HepG2 (cell line): Measurements from ENCODE around the gene PTPN18. TPM values are rescaled to one million over a fixed set of nuclear protein-coding genes. Genes with fewer than 3 reads are reported as not detected.

Source experiments
- ATAC-seq: fragments of 200-7000 bp; cut with Tn5 transposase; 3 replicates; pipeline ENCODE4 v1.9.1; 2020; ENCODE audit warnings: mild to moderate bottlenecking, moderate library complexity
- BruUV-seq: library from RNA; stranded (reverse); fragments of 400-500 nt; replicated peaks from 2 replicates; lab custom pipeline; 2021; lab: Mats Ljungman, UMichigan
- CTCF ChIA-PET: fragments of 300-600 bp; formaldehyde crosslinking; extraction: SDS; loops from one replicate; lab custom pipeline; 2021; ENCODE audit warnings: low total read pairs, inconsistent platforms, low intra/inter-chr PET ratio; lab: Yijun Ruan, JAX
- POLR2A ChIA-PET: fragments of 350-600 bp; sonication (Branson Sonifier 250); formaldehyde crosslinking; loops from one replicate; lab custom pipeline; 2020; ENCODE audit warnings: antibody characterized with exemption, inconsistent platforms; lab: Yijun Ruan, JAX
- DNase-seq: peaks from one replicate; pipeline ENCODE4 v3.0.0-alpha.2; 2015; ENCODE audit warnings: low spot score
- FAIRE-seq: peaks from 3 replicates; lab custom pipeline; 2011; peaks lifted over from hg19 to GRCh38; lab: Jason Lieb, UNC
- H2AFZ ChIP-seq: one replicate; pipeline ENCODE4 v1.6.1; 2011; ENCODE audit warnings: low read length, inconsistent platforms
- H3K27ac ChIP-seq: fragments of 300-600 bp; 3 replicates; pipeline ENCODE4 v1.8.0; 2011; ENCODE audit warnings: mixed run types, mild to moderate bottlenecking, mixed read lengths, low read length, inconsistent platforms; ENCODE audit not compliant: insufficient read depth; ENCODE audit errors: extremely low read length
- H3K27me3 ChIP-seq, 2 experiments: fragments of 200-600 bp in 1 of 2; 2 replicates in 1 of 2; 3 replicates in 1 of 2; pipeline versions ENCODE4 v1.6.0 to v1.8.0; 2011; ENCODE audit warnings: low read length in 2 of 2, mild to moderate bottlenecking in 2 of 2, moderate library complexity in 2 of 2, inconsistent platforms in 1 of 2; ENCODE audit not compliant: insufficient read depth in 2 of 2, control insufficient read depth in 1 of 2
- H3K36me3 ChIP-seq, 2 experiments: fragments of 200-600 bp in 1 of 2; replicated peaks in 1 of 2; 2 replicates in 1 of 2; 3 replicates in 1 of 2; pipeline versions ENCODE4 v1.5.1 to v1.8.0; 2011; ENCODE audit warnings: low read length in 2 of 2, inconsistent platforms in 1 of 2; ENCODE audit not compliant: insufficient read depth in 2 of 2, control insufficient read depth in 1 of 2
- H3K4me1 ChIP-seq: 2 replicates; pipeline ENCODE4 v1.5.1; 2012; ENCODE audit warnings: low read length, inconsistent platforms; ENCODE audit not compliant: insufficient read depth
- H3K4me2 ChIP-seq: 2 replicates; pipeline ENCODE4 v1.6.0; 2011; ENCODE audit warnings: low read depth, low read length, inconsistent platforms
- H3K4me3 ChIP-seq, 3 experiments: fragments of 200-600 bp in 1 of 3; sonication (generic), shearing (Covaris generic) in 1 of 3; replicated peaks in 1 of 3; 2 replicates each; pipeline ENCODE4 v1.5.1; 2011 to 2016; ENCODE audit warnings: low read length in 3 of 3, inconsistent platforms in 2 of 3, low read depth in 2 of 3, mild to moderate bottlenecking in 2 of 3, control low read depth in 1 of 3, mixed read lengths in 1 of 3; ENCODE audit not compliant: insufficient read depth in 1 of 3
- H3K79me2 ChIP-seq: one replicate; pipeline ENCODE4 v1.6.1; 2011; ENCODE audit warnings: low read length, inconsistent platforms; ENCODE audit not compliant: insufficient read depth
- H3K9ac ChIP-seq: 2 replicates; pipeline ENCODE4 v1.6.0; 2011; ENCODE audit warnings: mild to moderate bottlenecking, low read depth, low read length, inconsistent platforms; ENCODE audit not compliant: insufficient read depth
- H3K9me3 ChIP-seq: 2 replicates; pipeline ENCODE4 v1.5.1; 2012; ENCODE audit warnings: mild to moderate bottlenecking, low read length
- H4K20me1 ChIP-seq: 2 replicates; pipeline ENCODE4 v1.6.0; 2011; ENCODE audit warnings: inconsistent platforms, mild to moderate bottlenecking, low read length, moderate library complexity; ENCODE audit not compliant: insufficient read depth
- BCL6 ChIP-seq: IDR thresholded peaks from 2 replicates; pipeline ENCODE4 v1.6.1; 2016; ENCODE audit warnings: missing genetic modification reagents, missing compliant biosample characterization
- BORCS8-MEF2B ChIP-seq: sonication (generic); formaldehyde crosslinking; IDR thresholded peaks from 2 replicates; pipeline ENCODE4 v1.8.0; 2022; ENCODE audit warnings: mild to moderate bottlenecking, missing genetic modification reagents
- CEBPB ChIP-seq: IDR thresholded peaks from 2 replicates; pipeline ENCODE4 v1.6.1; 2011; ENCODE audit warnings: low read depth, low read length, improper control_type of control experiment, borderline replicate concordance
- HIC2 ChIP-seq: sonication (generic); formaldehyde crosslinking; IDR thresholded peaks from 2 replicates; pipeline ENCODE4 v1.9.0; 2022; ENCODE audit warnings: low read depth, missing genetic modification reagents
- SOX6 ChIP-seq, 2 experiments: fragments of 450-650 bp in 1 of 2; sonication (generic) in 1 of 2; formaldehyde crosslinking in 1 of 2; IDR thresholded peaks; 2 replicates each; pipeline versions ENCODE4 v1.4.0 to v1.6.1; 2017 to 2020; ENCODE audit warnings: antibody characterized with exemption in 1 of 2, mild to moderate bottlenecking in 1 of 2, missing genetic modification reagents in 1 of 2
- ZBTB33 ChIP-seq: sonication (generic); formaldehyde crosslinking; IDR thresholded peaks from 2 replicates; pipeline ENCODE4 v1.4.0; 2020; ENCODE audit warnings: missing genetic modification reagents
- ZNF446 ChIP-seq: sonication (generic); formaldehyde crosslinking; IDR thresholded peaks from 2 replicates; pipeline ENCODE4 v1.5.0; 2020; ENCODE audit warnings: mild to moderate bottlenecking, missing genetic modification reagents
- ZNF563 ChIP-seq: sonication (generic); formaldehyde crosslinking; IDR thresholded peaks from 2 replicates; pipeline ENCODE4 v1.8.0; 2022; ENCODE audit warnings: mild to moderate bottlenecking, moderate library complexity, missing genetic modification reagents
- ZNF576 ChIP-seq: sonication (generic); formaldehyde crosslinking; IDR thresholded peaks from 2 replicates; pipeline ENCODE4 v1.4.0; 2020; ENCODE audit warnings: mild to moderate bottlenecking, missing genetic modification reagents
- WGBS: methylation state at CpG from one replicate; pipeline ENCODE4 v1.1.6; 2017; ENCODE audit warnings: low lambda C conversion rate; 5-methylcytosine and 5-hydroxymethylcytosine counted together
- in situ Hi-C: cut with HindIII; loops from 2 replicates; pipeline ENCODE4 v1.10.0; 2017; ENCODE audit warnings: low pct_unique_long_range_greater_than_20kb; ENCODE audit not compliant: extremely low pct_ligation_motif_present
- intact Hi-C: fragments of 100-400 bp; cut with micrococcal nuclease; formaldehyde crosslinking; loops from one replicate; pipeline ENCODE4 v1.10.0; 2022; ENCODE audit not compliant: unreplicated experiment
- polyA plus RNA-seq, 8 experiments: library from polyadenylated mRNA; depleted of rRNA in 3 of 8; stranded (reverse) in 7 of 8; unstranded in 1 of 8; fragments of >200 nt; fragmentation: Illumina TruSeq in 4 of 8; extraction: Trizol in 4 of 8; gene quantifications; 2 replicates each; pipeline versions ENCODE4 v1.2.1 to v1.2.3, GENCODE V29; 2011 to 2016; ENCODE audit warnings: low read depth in 4 of 8, missing spikeins in 1 of 8, mixed read lengths in 1 of 8; ENCODE audit not compliant: insufficient read depth in 1 of 8
- total RNA-seq, 5 experiments: library from RNA; depleted of rRNA; stranded (reverse); fragments of >200 nt; fragmentation: Illumina TruSeq; extraction: Trizol; gene quantifications; 2 replicates each; pipeline ENCODE4 v1.2.3, GENCODE V29; 2016; ENCODE audit warnings: low read depth in 1 of 5
- TF ChIP-seq, protein P1 (sequence below): sonication (generic); formaldehyde crosslinking; IDR thresholded peaks from 2 replicates; pipeline ENCODE4 v1.4.0; 2020; ENCODE audit warnings: missing genetic modification reagents

Gene PTPN18
- total and polyA plus RNA-seq, 2 of the 13 experiments (the other 11 are each of a cell fraction or from before 2014, with no cell fraction given), result 14.8 to 39.6 TPM

DNA sequence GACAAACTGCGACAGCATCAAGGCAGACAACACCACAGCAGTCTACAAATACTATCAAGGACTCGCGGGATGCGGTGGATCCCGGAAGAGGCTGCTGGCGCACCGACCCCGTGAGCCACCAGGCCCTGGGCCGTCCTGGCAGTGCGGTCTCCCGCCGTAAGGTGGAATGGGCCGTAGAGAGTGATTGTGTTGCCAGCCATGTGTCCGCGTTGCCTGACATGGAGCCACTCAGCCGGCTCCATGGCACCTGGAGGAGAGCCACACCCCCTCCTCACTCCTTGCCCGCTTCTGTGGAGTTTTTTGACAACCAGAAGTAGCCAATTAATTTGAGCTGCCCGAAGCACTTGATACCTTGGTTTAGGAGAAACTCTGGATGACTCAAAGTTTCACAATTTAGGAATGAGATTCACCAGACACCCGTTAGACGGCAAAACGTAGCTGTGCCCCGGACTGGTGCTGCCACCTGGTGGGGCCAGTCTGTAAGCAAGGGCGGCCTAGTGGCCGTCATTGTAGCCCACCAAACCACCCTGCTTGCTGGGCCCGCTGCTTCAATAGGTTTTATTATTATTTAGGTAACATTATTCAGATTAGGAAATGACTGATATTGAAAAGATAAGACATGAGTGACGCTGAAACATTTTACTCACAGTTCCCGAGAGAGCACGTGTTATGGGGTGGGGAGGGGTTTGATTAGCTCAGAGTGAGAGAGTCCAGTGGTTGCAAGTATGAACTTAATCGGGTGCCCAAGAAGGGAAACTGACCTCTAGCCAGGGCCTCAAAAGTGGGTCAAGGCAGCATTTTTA is 23.4 kb upstream of the PTPN18 start:
- Histone ChIP-seq H3K79me2 (no peaks in the 10 kb centered on the region), H3K9me3 (no peaks in the 10 kb centered on the region), H3K4me2 (peak overlapping the region; percentile 77), H2AFZ (peak overlapping the region; percentile 73), H3K4me1 (peaks cover 46% of the 10 kb centered on the region), H4K20me1 (no peaks in the 10 kb centered on the region), H3K9ac (peak overlapping the region; percentile 46; the same call in 1 of the 2 replicates), H3K4me3 (peak overlapping the region; percentile 0 to 58 (median 53); a peak in 4 of 6 replicates), H3K27me3 (peaks cover 0 to 43% of the 10 kb centered on the region in 2 experiments; a peak in 3 of 5 replicates), H3K27ac (no peak overlapping the region), H3K36me3 (no peaks in the 10 kb centered on the region)
- no TSS peak for BruUV-seq
- WGBS, result 34% methylated on average over 29 of the region's 29 CpGs
- FAIRE-seq (peak; percentile 90), DNase-seq (peak; percentile 54), ATAC-seq (peak; percentile 62)
- CTCF ChIA-PET, result interaction anchor here (0.9 to 2.8 kb wide), 4 partner anchors 151 to 396 kb away, joined by 3 to 19 read pairs (median 8); partner anchors contain the start of genes CCDC74B, MZT2B and SMPD4
- POLR2A ChIA-PET, result interaction anchor here (2.7 kb wide), 1 partner anchor 10 kb away, joined by 26 read pairs; the partner anchor contains the start of gene IMP4
- in situ Hi-C loops (loop anchor here (5.0 to 10.0 kb wide), 3 partner anchors 150 to 398 kb away; partner anchors contain the start of genes MZT2B and SMPD4), intact Hi-C loops (loop anchor here (1.0 kb wide), 2 partner anchors 149 to 176 kb away; no protein-coding TSS in a partner anchor)
- TF ChIP-seq BCL6 (CRISPR knock-in tag), result 0 out of 2 replicates have a peak, but pooled peaks have one; percentile 5
- no peak for TF ChIP-seq SOX6 (IDR thresholded peaks at IDR 0.05)
- peak; percentile 40; the same call in 1 of the 2 replicates for TF ChIP-seq SOX6 (CRISPR knock-in tag; IDR thresholded peaks at IDR 0.05)
- TF ChIP-seq, protein P1, sequence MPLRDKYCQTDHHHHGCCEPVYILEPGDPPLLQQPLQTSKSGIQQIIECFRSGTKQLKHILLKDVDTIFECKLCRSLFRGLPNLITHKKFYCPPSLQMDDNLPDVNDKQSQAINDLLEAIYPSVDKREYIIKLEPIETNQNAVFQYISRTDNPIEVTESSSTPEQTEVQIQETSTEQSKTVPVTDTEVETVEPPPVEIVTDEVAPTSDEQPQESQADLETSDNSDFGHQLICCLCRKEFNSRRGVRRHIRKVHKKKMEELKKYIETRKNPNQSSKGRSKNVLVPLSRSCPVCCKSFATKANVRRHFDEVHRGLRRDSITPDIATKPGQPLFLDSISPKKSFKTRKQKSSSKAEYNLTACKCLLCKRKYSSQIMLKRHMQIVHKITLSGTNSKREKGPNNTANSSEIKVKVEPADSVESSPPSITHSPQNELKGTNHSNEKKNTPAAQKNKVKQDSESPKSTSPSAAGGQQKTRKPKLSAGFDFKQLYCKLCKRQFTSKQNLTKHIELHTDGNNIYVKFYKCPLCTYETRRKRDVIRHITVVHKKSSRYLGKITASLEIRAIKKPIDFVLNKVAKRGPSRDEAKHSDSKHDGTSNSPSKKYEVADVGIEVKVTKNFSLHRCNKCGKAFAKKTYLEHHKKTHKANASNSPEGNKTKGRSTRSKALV (CRISPR knock-in tag), result peak; percentile 60; the same call in 1 of the 2 replicates
- 0 out of 2 replicates have a peak, but pooled peaks have one; percentile 25 for TF ChIP-seq BORCS8-MEF2B (CRISPR knock-in tag)
- TF ChIP-seq ZNF563 (CRISPR knock-in tag), result peak; percentile 69; the same call in 1 of the 2 replicates
- 0 out of 2 replicates have a peak, but pooled peaks have one; percentile 49 for TF ChIP-seq CEBPB
- TF ChIP-seq HIC2 (CRISPR knock-in tag), result no peak
- peak; percentile 97 for TF ChIP-seq ZBTB33 (CRISPR knock-in tag)
- TF ChIP-seq ZNF576 (CRISPR knock-in tag), result no peak
- TF ChIP-seq ZNF446 (CRISPR knock-in tag), result no peak
